MM.1S (cell line): ENCODE measurements around the gene RPTOR.

Experiments
- CTCF ChIP-seq: fragments of 300-600 bp; sonication (generic); IDR thresholded peaks from 2 replicates; pipeline ENCODE4 v1.5.1; 2016; ENCODE audit warnings: antibody characterized with exemption, low read length, mixed read lengths
- EZH2 ChIP-seq: fragments of 300-600 bp; sonication (generic); optimal IDR thresholded peaks from 2 replicates; pipeline ENCODE3; 2017; ENCODE audit warnings: low read depth, mild to moderate bottlenecking, antibody characterized with exemption, low read length, mixed read lengths
- EZH2phosphoT487 ChIP-seq: fragments of 300-600 bp; sonication (generic); IDR thresholded peaks from 2 replicates; pipeline ENCODE4 v1.6.1; 2018; ENCODE audit warnings: antibody characterized with exemption, low read length

- TF ChIP-seq CTCF (no peak), EZH2 (no peak), EZH2phosphoT487 (no peak)
These were observed 340.2 kb downstream of the RPTOR start for GRCh38 chr17:80884811-80885210.
